ENCODE measurements around the gene VOPP1.
A peak's percentile ranks its signal among the peaks of the same experiment; 100 is the strongest.

Gene VOPP1

DNA sequence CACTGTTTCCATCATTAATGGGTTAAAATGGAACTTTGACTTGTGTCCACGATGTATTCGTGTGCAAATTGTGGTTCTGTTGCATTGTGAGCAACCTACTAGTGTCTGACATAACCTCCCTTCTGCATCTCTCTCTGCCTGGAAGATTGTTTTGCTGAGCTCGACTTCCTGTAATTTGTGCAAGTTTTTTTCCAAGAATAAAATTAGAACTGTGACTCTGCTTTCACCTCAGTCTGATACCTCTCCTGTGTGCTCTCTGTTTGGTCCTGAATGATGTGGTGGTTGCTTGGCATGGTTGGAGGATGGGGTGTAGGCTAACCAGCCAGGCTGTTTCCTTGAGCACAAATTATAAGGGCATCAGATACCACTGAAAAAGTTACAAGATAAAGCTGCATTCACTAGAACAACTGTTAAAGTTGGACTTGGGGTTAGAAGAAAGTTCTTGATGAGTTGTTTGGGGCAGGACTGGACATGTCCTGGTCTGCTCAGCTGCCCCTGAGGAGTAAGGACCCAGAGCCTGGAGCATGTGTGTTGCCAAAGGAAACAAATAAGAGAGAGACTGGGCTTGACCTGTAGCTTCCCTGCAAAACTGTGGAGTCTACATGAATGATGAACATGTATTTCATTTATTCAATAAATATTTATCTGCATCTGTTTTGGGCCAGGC is 1.9 kb upstream of the VOPP1 start:
- peaks cover 22% of the 10 kb centered on the region for H3K4me1 ChIP-seq (ENCODE audit: control insufficient read depth, insufficient read depth, low read length)
- H3K9ac ChIP-seq (ENCODE audit: low read depth, low read length) = peak overlapping the region; percentile 54
- no peaks in the 10 kb centered on the region for H3K9me3 ChIP-seq (ENCODE audit: control insufficient read depth, insufficient read depth, low read length)
- H3K27me3 ChIP-seq (ENCODE audit: control insufficient read depth, insufficient read depth, low read length) = peaks cover 2% of the 10 kb centered on the region
- no peak overlapping the region for H3K4me3 ChIP-seq (ENCODE audit: low read depth, low read length)
- no peaks in the 10 kb centered on the region for H3K36me3 ChIP-seq (ENCODE audit: control insufficient read depth, insufficient read depth, low read length)

DNA sequence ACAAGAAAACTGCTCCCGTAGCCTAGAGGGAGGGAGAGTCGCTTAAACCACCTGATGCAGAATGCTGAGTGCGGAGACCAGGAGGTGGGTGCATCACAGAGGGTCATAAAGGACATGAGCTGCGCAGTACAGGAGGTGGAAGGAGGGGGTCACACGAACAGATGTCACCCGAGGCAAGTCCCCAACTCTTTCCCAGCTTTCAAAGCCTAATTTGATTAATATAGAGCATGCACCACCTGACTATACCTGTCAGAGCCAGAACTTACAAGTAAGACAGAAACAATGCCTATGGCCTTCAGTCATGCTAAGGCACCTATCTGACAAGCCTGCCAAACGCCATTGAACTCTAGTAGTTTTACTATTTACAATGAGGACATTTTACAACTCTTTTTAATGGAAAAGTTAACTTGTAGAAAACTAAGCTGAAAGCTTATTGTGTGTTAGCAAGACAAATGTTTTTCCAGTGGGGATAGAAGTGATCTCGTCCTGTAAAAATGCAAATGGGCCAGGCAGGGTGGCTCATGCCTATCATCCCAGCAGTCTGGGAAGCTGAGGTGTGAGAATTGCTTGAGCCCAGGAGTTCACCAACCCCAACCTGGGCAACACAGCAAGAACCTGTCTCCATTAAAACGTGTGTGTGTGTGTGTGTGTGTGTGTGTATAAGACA is 1.1 kb upstream of the VOPP1 start:
- Histone ChIP-seq H3K9ac (ENCODE audit: low read depth, low read length) (no peak overlapping the region), H3K4me1 (ENCODE audit: control insufficient read depth, insufficient read depth, low read length) (peaks cover 31% of the 10 kb centered on the region), H3K27me3 (ENCODE audit: control insufficient read depth, insufficient read depth, low read length) (peaks cover 2% of the 10 kb centered on the region), H3K36me3 (ENCODE audit: control insufficient read depth, insufficient read depth, low read length) (no peaks in the 10 kb centered on the region), H3K4me3 (ENCODE audit: low read depth, low read length) (peak overlapping the region; percentile 89), H3K9me3 (ENCODE audit: control insufficient read depth, insufficient read depth, low read length) (no peaks in the 10 kb centered on the region)

DNA sequence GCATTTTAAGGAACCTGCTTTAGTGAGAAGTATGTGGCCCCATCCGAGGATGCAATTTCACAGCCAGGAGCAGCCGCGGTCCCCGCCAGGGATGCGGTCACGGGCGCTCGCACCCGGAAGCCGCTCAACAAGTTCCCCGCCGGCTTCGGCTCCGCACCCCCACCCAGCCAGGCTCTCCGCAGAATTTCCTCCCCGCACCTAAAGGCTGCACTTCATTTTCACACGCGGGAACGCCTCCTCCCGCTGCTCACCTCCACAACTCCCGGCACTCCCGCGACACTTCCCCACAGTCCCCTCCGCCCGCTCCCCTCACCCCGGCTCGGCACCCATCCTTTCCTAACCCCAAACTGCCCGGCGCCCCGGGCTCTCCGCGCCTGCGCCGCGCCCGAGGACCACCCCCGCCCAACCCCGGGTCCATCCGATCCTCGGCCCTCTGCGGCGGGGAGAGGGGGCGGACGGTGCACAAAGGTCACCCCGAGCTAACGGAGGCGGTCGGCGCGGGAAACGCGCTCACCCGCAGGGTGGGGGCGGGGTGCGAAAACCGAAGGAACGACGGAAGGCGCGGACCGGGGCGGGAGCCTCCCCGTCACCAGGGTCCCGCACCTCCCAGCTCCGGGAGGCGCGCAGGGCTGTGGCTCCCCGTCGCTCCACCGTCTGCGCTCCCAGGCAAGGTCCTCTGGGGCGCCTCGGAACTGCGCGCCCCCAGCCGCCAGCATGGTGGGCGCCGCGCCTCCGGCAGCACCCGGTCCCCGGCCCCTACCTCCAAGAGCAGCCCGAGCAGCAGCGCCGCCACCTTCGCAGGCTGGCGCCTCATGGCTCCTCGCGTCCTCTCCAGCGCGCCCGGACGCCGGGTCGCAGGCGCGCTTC is 558 bp downstream of the VOPP1 start:
- Histone ChIP-seq H3K9ac (ENCODE audit: low read depth, low read length) (peak overlapping the region; percentile 82), H3K36me3 (ENCODE audit: control insufficient read depth, insufficient read depth, low read length) (no peaks in the 10 kb centered on the region), H3K4me1 (ENCODE audit: control insufficient read depth, insufficient read depth, low read length) (peaks cover 44% of the 10 kb centered on the region), H3K9me3 (ENCODE audit: control insufficient read depth, insufficient read depth, low read length) (no peaks in the 10 kb centered on the region), H3K4me3 (ENCODE audit: low read depth, low read length) (peak overlapping the region; percentile 86), H3K27me3 (ENCODE audit: control insufficient read depth, insufficient read depth, low read length) (peaks cover 2% of the 10 kb centered on the region)

DNA sequence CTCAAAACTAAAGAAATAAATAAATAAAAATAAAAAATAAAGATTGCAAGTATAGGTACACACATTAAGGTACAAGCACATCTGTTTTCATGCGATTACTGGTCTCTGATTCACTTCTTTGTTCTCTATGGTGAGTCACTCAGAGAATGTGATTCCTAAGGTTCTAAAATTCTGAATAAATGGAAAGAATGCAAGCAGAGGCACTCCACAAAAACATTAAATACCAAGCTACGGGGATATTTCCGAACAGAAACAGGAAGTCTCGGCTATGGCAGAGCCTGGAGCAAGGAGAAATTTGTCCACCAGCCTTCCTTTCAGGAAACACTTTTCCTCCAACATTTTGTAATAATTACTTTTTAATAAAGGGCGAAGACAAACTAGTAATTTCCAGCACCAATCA is 1.4 kb downstream of the VOPP1 start:
- H3K36me3 ChIP-seq (ENCODE audit: control insufficient read depth, insufficient read depth, low read length) = no peaks in the 10 kb centered on the region
- H3K27me3 ChIP-seq (ENCODE audit: control insufficient read depth, insufficient read depth, low read length) = peaks cover 2% of the 10 kb centered on the region
- peaks cover 47% of the 10 kb centered on the region for H3K4me1 ChIP-seq (ENCODE audit: control insufficient read depth, insufficient read depth, low read length)
- peak overlapping the region; percentile 86 for H3K4me3 ChIP-seq (ENCODE audit: low read depth, low read length)
- peak overlapping the region; percentile 50 for H3K9ac ChIP-seq (ENCODE audit: low read depth, low read length)
- no peaks in the 10 kb centered on the region for H3K9me3 ChIP-seq (ENCODE audit: control insufficient read depth, insufficient read depth, low read length)

DNA sequence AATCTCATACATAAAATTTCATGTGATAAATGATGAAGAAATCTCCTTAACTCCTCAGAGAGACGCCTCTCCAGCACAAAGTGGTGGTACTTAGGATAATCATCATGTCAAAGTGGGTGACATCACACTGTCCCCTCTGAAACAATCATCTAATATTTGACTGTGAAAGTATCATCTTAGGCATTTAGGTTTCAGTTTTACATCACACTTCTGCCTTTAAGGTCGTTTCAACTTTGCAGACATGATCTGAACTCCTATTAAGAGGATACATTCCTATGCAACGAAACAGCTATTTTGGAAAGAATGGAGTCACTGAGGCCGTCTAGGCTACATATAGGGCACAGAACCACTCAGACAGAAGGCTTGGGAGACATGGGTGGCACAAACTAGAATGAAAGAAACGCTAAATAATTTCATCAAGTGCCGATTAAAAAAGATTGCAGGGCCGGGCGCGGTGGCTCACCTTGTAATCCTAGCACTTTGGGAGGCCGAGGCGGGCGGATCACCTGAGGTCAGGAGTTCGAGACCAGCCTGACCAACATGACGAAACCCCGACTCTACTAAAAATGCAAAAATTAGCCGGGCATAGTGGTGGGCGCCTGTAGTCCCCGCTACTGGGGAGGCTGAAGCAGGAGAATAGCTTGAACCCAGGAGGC is 2.0 kb downstream of the VOPP1 start:
- peaks cover 2% of the 10 kb centered on the region for H3K27me3 ChIP-seq (ENCODE audit: control insufficient read depth, insufficient read depth, low read length)
- peak overlapping the region; percentile 37 for H3K9ac ChIP-seq (ENCODE audit: low read depth, low read length)
- H3K9me3 ChIP-seq (ENCODE audit: control insufficient read depth, insufficient read depth, low read length) = no peaks in the 10 kb centered on the region
- no peaks in the 10 kb centered on the region for H3K36me3 ChIP-seq (ENCODE audit: control insufficient read depth, insufficient read depth, low read length)
- H3K4me1 ChIP-seq (ENCODE audit: control insufficient read depth, insufficient read depth, low read length) = peaks cover 50% of the 10 kb centered on the region
- peak overlapping the region; percentile 86 for H3K4me3 ChIP-seq (ENCODE audit: low read depth, low read length)

DNA sequence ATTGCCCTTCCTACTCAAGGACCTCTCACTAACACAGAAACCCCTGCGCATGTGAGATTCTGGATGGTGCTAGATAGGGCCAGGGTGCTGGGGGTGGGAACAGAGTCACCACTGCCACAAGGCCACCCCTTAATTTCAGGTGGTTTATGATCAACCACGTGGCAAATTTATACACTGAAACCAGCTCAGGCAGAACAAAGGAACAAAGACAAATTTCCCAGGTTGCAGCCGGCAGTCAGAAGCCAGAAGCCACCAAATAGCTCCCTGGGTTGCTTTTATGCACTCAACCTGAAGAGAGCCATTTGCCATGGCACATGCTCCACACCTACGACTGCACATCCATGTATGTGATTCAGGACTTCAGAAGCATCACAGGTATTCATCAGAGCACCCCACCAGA is 2.5 kb downstream of the VOPP1 start:
- peak overlapping the region; percentile 37 for H3K9ac ChIP-seq (ENCODE audit: low read depth, low read length)
- H3K9me3 ChIP-seq (ENCODE audit: control insufficient read depth, insufficient read depth, low read length) = no peaks in the 10 kb centered on the region
- H3K27me3 ChIP-seq (ENCODE audit: control insufficient read depth, insufficient read depth, low read length) = peaks cover 2% of the 10 kb centered on the region
- H3K4me1 ChIP-seq (ENCODE audit: control insufficient read depth, insufficient read depth, low read length) = peaks cover 50% of the 10 kb centered on the region
- no peak overlapping the region for H3K4me3 ChIP-seq (ENCODE audit: low read depth, low read length)
- H3K36me3 ChIP-seq (ENCODE audit: control insufficient read depth, insufficient read depth, low read length) = no peaks in the 10 kb centered on the region

DNA sequence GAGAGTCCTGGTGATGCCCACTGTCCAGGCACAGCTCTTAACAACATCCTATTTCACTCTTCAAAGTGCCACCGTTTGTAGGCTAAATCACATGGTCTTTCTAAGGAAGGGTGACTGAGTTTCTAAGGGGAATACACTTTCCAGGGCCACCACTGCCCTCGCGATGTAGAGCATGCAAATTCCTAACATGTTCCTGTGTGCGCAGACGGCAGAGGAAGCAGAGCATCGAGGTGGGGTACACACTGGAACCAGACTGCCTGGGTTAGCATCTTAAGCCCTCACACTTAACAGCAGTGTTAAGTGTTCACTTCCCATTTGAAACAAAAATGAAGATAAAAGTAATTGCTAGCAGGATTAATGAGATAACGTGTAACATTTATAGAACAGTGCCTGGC is 3.0 kb downstream of the VOPP1 start:
- Histone ChIP-seq H3K4me3 (ENCODE audit: low read depth, low read length) (peak overlapping the region; percentile 10), H3K9ac (ENCODE audit: low read depth, low read length) (no peak overlapping the region), H3K9me3 (ENCODE audit: control insufficient read depth, insufficient read depth, low read length) (no peaks in the 10 kb centered on the region), H3K4me1 (ENCODE audit: control insufficient read depth, insufficient read depth, low read length) (peaks cover 52% of the 10 kb centered on the region), H3K27me3 (ENCODE audit: control insufficient read depth, insufficient read depth, low read length) (peaks cover under 1% of the 10 kb centered on the region), H3K36me3 (ENCODE audit: control insufficient read depth, insufficient read depth, low read length) (no peaks in the 10 kb centered on the region)

DNA sequence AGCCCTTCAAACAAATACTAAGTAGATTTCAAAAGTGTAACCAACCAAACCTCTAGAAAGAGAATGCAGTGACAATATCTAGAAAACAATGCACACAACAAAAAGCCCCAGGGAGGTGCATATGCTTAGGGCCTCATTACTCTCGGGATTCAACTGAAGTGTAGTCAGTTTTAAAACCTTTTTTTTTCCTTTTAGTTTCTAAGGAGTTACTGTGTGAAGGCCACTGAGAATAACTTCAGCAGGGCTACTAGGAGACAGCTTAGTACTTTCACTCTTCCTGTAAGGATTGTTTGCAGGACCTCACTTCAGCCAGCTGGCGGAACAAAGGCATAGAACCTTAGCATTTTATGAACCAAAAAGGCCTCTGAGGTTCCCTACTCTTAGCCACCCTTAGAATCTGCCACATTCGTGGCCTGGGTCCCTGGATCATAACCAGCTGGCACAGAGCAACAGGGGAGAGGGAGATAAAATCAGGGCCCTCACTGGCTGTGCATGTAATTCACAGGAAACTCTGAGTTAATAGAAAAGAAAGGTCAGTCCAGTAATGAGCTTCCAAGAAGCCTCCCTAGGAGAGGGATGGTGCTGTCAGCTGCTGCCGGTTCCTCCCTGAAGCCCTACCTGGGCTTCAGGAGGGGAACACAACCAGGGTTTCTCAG is 3.6 kb downstream of the VOPP1 start:
- Histone ChIP-seq H3K4me1 (ENCODE audit: control insufficient read depth, insufficient read depth, low read length) (peaks cover 51% of the 10 kb centered on the region), H3K9ac (ENCODE audit: low read depth, low read length) (no peak overlapping the region), H3K9me3 (ENCODE audit: control insufficient read depth, insufficient read depth, low read length) (no peaks in the 10 kb centered on the region), H3K4me3 (ENCODE audit: low read depth, low read length) (no peak overlapping the region), H3K27me3 (ENCODE audit: control insufficient read depth, insufficient read depth, low read length) (no peaks in the 10 kb centered on the region), H3K36me3 (ENCODE audit: control insufficient read depth, insufficient read depth, low read length) (no peaks in the 10 kb centered on the region)

DNA sequence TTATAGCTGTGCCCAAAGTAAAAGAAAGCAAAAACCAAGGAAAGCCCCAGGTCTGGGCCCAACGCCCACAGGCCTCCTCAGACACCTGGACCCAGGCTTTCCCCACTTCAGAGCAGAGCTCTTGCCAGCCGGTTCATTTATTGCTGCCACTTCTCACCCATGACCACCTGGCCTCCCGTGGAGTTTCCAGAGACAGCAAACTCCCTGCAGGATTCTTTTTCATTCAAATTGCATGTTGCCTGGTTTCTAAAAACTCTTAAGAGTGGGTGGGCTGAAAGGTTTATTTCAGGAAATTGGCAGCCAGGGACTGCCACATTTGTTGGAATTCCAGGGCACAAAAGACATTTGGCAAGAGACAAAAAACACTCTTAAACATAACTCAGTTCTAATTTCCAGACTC is 4.7 kb downstream of the VOPP1 start:
- Histone ChIP-seq H3K36me3 (ENCODE audit: control insufficient read depth, insufficient read depth, low read length) (no peaks in the 10 kb centered on the region), H3K27me3 (ENCODE audit: control insufficient read depth, insufficient read depth, low read length) (no peaks in the 10 kb centered on the region), H3K4me1 (ENCODE audit: control insufficient read depth, insufficient read depth, low read length) (peaks cover 51% of the 10 kb centered on the region), H3K9ac (ENCODE audit: low read depth, low read length) (no peak overlapping the region), H3K4me3 (ENCODE audit: low read depth, low read length) (no peak overlapping the region), H3K9me3 (ENCODE audit: control insufficient read depth, insufficient read depth, low read length) (no peaks in the 10 kb centered on the region)

DNA sequence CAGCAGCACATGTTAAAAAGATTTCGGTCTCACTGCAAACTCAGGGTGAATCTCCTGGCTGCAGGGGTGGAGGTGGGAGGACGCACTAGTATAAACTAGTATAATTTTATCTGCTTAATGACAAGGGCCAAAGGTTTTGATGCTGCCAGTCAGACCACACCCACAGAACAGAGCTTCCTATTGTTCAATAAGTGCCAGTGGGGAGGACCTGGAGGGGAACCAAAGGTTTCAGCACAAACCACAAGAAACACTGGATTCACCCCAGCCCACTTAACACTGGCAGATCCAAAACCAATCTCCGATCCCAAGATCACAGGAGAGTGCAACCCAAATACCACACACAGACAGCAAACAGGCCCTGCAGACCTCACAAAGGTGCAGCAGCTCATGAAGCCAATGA is 6.6 kb downstream of the VOPP1 start:
- Histone ChIP-seq H3K4me1 (ENCODE audit: control insufficient read depth, insufficient read depth, low read length) (peaks cover 51% of the 10 kb centered on the region), H3K9ac (ENCODE audit: low read depth, low read length) (no peak overlapping the region), H3K27me3 (ENCODE audit: control insufficient read depth, insufficient read depth, low read length) (no peaks in the 10 kb centered on the region), H3K36me3 (ENCODE audit: control insufficient read depth, insufficient read depth, low read length) (no peaks in the 10 kb centered on the region), H3K4me3 (ENCODE audit: low read depth, low read length) (no peak overlapping the region), H3K9me3 (ENCODE audit: control insufficient read depth, insufficient read depth, low read length) (no peaks in the 10 kb centered on the region)

All from iPS-15b (cell line).